MCF 10A (cell line): ENCODE data around the gene CACNA2D2. TPM values are rescaled to one million over a fixed set of nuclear protein-coding genes. Genes with fewer than 3 reads are reported as not detected.

ENCODE experiments used
- BruUV-seq: library from RNA; stranded (reverse); fragments of 400-500 nt; replicated peaks from 2 replicates; lab custom pipeline; 2021; lab: Mats Ljungman, UMichigan
- CTCF ChIA-PET: fragments of 300-600 bp; sonication (Branson Sonifier 250); formaldehyde crosslinking; extraction: SDS; loops from one replicate; lab custom pipeline; 2021; ENCODE audit warnings: antibody characterized with exemption, inconsistent platforms; lab: Yijun Ruan, JAX
- POLR2A ChIA-PET: fragments of 300-600, 350-650 bp; sonication (Branson Sonifier 250); formaldehyde crosslinking; extraction: SDS; loops from one replicate; lab custom pipeline; 2020; ENCODE audit warnings: antibody characterized with exemption, inconsistent platforms; lab: Yijun Ruan, JAX
- DNase-seq: peaks from one replicate; pipeline ENCODE4 v3.0.0-alpha.2; 2018; ENCODE audit not compliant: unreplicated experiment
- H3K27ac Mint-ChIP-seq: one replicate; pipeline ENCODE4 v1.8.0; 2022; ENCODE audit warnings: mild to moderate bottlenecking, low read depth, mixed read lengths; ENCODE audit not compliant: unreplicated experiment
- H3K27me3 Mint-ChIP-seq: one replicate; pipeline ENCODE4 v1.8.0; 2022; ENCODE audit warnings: mixed read lengths; ENCODE audit not compliant: insufficient read depth, unreplicated experiment
- H3K36me3 Mint-ChIP-seq: one replicate; pipeline ENCODE4 v1.8.0; 2022; ENCODE audit warnings: mild to moderate bottlenecking, moderate library complexity, mixed read lengths; ENCODE audit not compliant: insufficient read depth, unreplicated experiment
- H3K4me1 Mint-ChIP-seq: one replicate; pipeline ENCODE4 v1.8.0; 2022; ENCODE audit warnings: mixed read lengths; ENCODE audit not compliant: insufficient read depth, unreplicated experiment
- H3K4me3 Mint-ChIP-seq: one replicate; pipeline ENCODE4 v1.8.0; 2022; ENCODE audit warnings: mild to moderate bottlenecking, moderate library complexity, mixed read lengths; ENCODE audit not compliant: unreplicated experiment
- H3K9me3 Mint-ChIP-seq: one replicate; pipeline ENCODE4 v1.8.0; 2022; ENCODE audit warnings: mixed read lengths; ENCODE audit not compliant: unreplicated experiment
- intact Hi-C: fragments of 100-400 bp; cut with micrococcal nuclease; formaldehyde crosslinking; loops from 2 replicates; pipeline ENCODE4 v1.14.1; 2022
- total RNA-seq: library from RNA; stranded (reverse); gene quantifications from 2 replicates; pipeline ENCODE4 v1.2.3, GENCODE V29; 2022
- TF ChIP-seq, protein P1 (sequence below): fragments of 200-600 bp; IDR thresholded peaks from one replicate; pipeline ENCODE4 v1.8.0; 2022; ENCODE audit warnings: antibody characterized with exemption, mild to moderate bottlenecking; ENCODE audit not compliant: unreplicated experiment

CACNA2D2 gene
- total RNA-seq, 1 experiment from 2014 or later = not detected

DNA sequence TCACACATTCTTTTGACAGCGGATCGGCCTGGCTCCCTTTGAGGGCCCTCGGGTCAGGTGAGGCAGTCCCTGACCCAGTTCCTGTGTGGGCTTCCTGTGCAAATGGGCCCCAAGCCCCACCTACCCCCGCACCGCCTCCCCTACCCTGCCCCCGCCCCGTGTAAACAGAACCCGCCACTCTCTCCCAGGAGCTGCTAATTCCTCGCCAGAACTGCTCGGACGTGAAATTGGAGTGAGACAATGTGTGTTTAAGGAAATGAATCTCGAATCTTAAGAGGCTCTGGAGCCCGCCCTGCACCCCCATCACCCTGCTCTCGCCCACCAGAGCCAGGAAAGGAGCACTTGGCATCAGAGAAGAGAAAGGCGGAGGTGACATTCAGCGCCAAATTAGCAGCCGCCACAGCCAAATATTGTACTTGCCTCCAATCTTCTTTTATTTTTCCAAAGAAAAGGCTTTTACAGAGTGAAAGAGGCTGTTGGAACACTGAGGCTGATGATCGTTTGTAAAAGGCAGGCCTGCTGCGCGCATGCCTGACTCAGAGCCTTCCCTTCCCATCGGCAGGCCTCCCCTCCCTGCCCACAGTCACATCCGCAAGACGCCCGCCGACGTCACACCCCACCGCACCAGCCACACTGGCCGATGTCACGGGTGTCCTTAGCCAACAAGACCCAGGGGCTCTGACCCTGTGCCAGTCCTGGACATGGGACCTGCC is 53.1 kb downstream of the CACNA2D2 start:
- ChIA-PET CTCF (no interaction called here), POLR2A (no interaction called here)
- intact Hi-C loops = no loop called here
- no peaks in the 10 kb centered on the region for H3K9me3 Mint-ChIP-seq
- H3K27ac Mint-ChIP-seq = no peak overlapping the region
- no peak for DNase-seq
- BruUV-seq = no TSS peak
- H3K27me3 Mint-ChIP-seq = peaks cover 12% of the 10 kb centered on the region
- TF ChIP-seq, protein P1, sequence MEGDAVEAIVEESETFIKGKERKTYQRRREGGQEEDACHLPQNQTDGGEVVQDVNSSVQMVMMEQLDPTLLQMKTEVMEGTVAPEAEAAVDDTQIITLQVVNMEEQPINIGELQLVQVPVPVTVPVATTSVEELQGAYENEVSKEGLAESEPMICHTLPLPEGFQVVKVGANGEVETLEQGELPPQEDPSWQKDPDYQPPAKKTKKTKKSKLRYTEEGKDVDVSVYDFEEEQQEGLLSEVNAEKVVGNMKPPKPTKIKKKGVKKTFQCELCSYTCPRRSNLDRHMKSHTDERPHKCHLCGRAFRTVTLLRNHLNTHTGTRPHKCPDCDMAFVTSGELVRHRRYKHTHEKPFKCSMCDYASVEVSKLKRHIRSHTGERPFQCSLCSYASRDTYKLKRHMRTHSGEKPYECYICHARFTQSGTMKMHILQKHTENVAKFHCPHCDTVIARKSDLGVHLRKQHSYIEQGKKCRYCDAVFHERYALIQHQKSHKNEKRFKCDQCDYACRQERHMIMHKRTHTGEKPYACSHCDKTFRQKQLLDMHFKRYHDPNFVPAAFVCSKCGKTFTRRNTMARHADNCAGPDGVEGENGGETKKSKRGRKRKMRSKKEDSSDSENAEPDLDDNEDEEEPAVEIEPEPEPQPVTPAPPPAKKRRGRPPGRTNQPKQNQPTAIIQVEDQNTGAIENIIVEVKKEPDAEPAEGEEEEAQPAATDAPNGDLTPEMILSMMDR = no peak
- no peaks in the 10 kb centered on the region for H3K4me1 Mint-ChIP-seq
- H3K36me3 Mint-ChIP-seq = no peaks in the 10 kb centered on the region
- no peak overlapping the region for H3K4me3 Mint-ChIP-seq

DNA sequence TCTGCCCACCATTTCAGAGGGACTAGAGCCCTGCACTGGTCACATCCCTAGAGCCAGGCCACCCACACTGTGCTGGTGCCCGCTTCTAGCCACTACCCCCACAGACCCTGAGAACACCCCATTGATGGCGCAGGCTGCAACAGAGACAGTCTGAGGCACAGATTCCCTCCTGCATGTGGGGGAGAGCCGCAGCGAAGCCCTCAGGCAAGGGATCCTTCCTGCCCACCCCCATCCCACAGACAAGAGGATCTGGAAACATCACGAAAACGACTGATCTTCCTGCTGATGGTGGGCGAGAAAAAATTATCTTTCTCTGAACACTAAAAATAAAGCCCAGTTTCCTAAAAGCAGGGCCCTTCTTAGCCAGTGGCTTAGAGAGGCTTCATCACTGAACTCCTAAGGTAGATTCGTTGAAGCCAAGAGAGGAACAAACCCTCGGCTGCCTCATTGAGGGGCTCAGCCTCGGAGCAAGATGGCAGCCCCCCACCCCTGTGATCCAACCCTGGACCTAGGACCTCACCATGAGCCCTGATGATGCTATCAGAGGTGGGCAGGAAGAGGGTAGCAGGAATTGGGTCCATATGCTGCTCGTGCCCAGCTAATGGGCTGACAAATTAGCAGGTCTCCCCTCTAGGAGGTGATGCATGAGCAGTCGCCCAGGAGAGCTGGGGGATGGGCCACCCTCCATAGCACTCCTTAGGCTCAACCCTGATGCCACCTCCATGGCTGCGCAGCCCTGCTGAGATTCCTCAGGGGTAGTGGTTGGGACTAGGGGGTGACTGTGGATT is 54.5 kb downstream of the CACNA2D2 start:
- no TSS peak for BruUV-seq
- TF ChIP-seq, protein P1 = no peak
- ChIA-PET CTCF (interaction anchor here (0.7 kb wide), 1 partner anchor 100 kb away, joined by 4 read pairs; no protein-coding TSS in a partner anchor), POLR2A (no interaction called here)
- no peaks in the 10 kb centered on the region for H3K9me3 Mint-ChIP-seq
- intact Hi-C loops = no loop called here
- no peak overlapping the region for H3K27ac Mint-ChIP-seq
- no peak overlapping the region for H3K4me3 Mint-ChIP-seq
- H3K4me1 Mint-ChIP-seq = no peaks in the 10 kb centered on the region
- no peak for DNase-seq
- H3K27me3 Mint-ChIP-seq = peaks cover 12% of the 10 kb centered on the region
- H3K36me3 Mint-ChIP-seq = no peaks in the 10 kb centered on the region

DNA sequence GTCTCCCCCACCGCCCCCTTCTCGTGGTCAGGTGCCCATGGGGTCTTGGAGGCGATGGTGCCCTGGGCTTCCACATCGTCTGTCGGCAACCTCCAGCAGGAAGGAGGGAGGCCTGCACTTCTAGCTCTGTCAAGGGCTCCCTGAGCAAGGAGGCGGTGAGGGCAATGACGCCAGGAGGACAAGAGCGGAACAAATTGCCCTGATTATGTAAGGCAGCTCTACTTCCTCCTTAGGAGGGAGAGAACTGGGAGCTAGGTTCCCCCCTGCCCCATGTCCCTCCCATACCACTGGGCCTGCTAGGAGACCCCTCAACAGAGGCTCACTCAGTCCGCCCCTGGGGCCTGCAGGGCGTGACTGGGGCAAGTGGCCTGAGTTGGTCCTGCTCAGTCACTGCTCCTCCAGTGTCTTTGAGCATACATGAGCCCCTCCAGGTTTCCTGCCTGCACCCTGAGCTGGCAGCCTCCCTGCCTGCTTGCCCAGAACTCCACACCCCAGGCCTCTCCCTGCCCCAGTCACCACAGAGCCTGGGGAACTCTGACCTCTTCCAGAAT is 56.1 kb downstream of the CACNA2D2 start:
- ChIA-PET CTCF (interaction anchor here (0.6 to 1.3 kb wide), 4 partner anchors 28 to 179 kb away, joined by 3 to 4 read pairs (median 4); no protein-coding TSS in a partner anchor), POLR2A (no interaction called here)
- BruUV-seq = no TSS peak

More for the DNA sequence above, 56.1 kb downstream of the CACNA2D2 start:
- Mint-ChIP-seq H3K36me3 (no peaks in the 10 kb centered on the region), H3K27ac (no peak overlapping the region), H3K4me3 (no peak overlapping the region), H3K27me3 (no peaks in the 10 kb centered on the region), H3K4me1 (no peaks in the 10 kb centered on the region), H3K9me3 (no peaks in the 10 kb centered on the region)
- TF ChIP-seq, protein P1 = no peak
- DNase-seq = no peak
- intact Hi-C loops = no loop called here
